IMR-90 (cell line): ENCODE results near the gene NAGK. TPM values are rescaled to one million over a fixed set of nuclear protein-coding genes. Genes with fewer than 3 reads are reported as not detected.
A peak's percentile ranks its signal among the peaks of the same experiment; 100 is the strongest.
"Not testable (repeated sequence)": the region's sequence is repeated elsewhere in the genome, so short reads cannot be mapped to it uniquely, and the experiment has no call there.

Experiments used
- ATAC-seq: fragments of 200-7000 bp; cut with Tn5 transposase; 2 replicates; pipeline ENCODE4 v1.9.1; 2020; ENCODE audit warnings: low read depth, mild to moderate bottlenecking, moderate library complexity
- BruUV-seq: library from RNA; stranded (reverse); fragments of 400-500 nt; replicated peaks from 2 replicates; lab custom pipeline; 2021; lab: Mats Ljungman, UMichigan
- CTCF ChIA-PET: fragments of 300-600 bp; formaldehyde crosslinking; extraction: SDS; loops from one replicate; lab custom pipeline; 2021; ENCODE audit warnings: antibody characterized with exemption; lab: Yijun Ruan, JAX
- POLR2A ChIA-PET: fragments of 300-600 bp; sonication (Branson Sonifier 250); formaldehyde crosslinking; loops from one replicate; lab custom pipeline; 2022; ENCODE audit warnings: antibody characterized with exemption; ENCODE audit not compliant: unreplicated experiment; lab: Charles Lee
- DNase-seq: peaks from one replicate; pipeline ENCODE4 v3.0.0; 2013
- H2AFZ ChIP-seq: replicated peaks from 2 replicates; pipeline ENCODE3; 2013; ENCODE audit warnings: low read length, mild to moderate bottlenecking; ENCODE audit not compliant: poor library complexity
- H2AK5ac ChIP-seq: 2 replicates; pipeline ENCODE4 v1.6.1; 2013; ENCODE audit warnings: low read depth, low read length, inconsistent platforms
- H2AK9ac ChIP-seq: replicated peaks from 2 replicates; pipeline ENCODE3; 2013; ENCODE audit warnings: mild to moderate bottlenecking, low read depth, low read length, moderate library complexity; ENCODE audit not compliant: poor library complexity
- H2BK120ac ChIP-seq: 2 replicates; pipeline ENCODE4 v1.6.1; 2013; ENCODE audit warnings: low read depth, low read length, inconsistent platforms
- H2BK15ac ChIP-seq: 3 replicates; pipeline ENCODE4 v1.6.1; 2013; ENCODE audit warnings: low read depth, low read length, inconsistent platforms
- H2BK20ac ChIP-seq: 2 replicates; pipeline ENCODE4 v1.6.1; 2013; ENCODE audit warnings: low read depth, mild to moderate bottlenecking, inconsistent platforms, low read length, moderate library complexity
- H2BK5ac ChIP-seq: 2 replicates; pipeline ENCODE4 v1.6.1; 2013; ENCODE audit warnings: mild to moderate bottlenecking, low read depth, low read length, inconsistent platforms; ENCODE audit not compliant: poor library complexity, severe bottlenecking
- H3K14ac ChIP-seq: replicated peaks from 2 replicates; pipeline ENCODE4 v1.6.1; 2013; ENCODE audit warnings: low read depth, low read length, inconsistent platforms
- H3K18ac ChIP-seq: 2 replicates; pipeline ENCODE4 v1.6.1; 2013; ENCODE audit warnings: low read depth, low read length, control low read depth
- H3K23ac ChIP-seq: 2 replicates; pipeline ENCODE4 v1.6.1; 2013; ENCODE audit warnings: low read depth, low read length, inconsistent platforms
- H3K27ac ChIP-seq: 2 replicates; pipeline ENCODE4 v1.5.1; 2013; ENCODE audit warnings: mild to moderate bottlenecking, control low read depth, low read length; ENCODE audit not compliant: insufficient read depth
- H3K27me3 ChIP-seq: 2 replicates; pipeline ENCODE4 v1.6.1; 2013; ENCODE audit warnings: low read length; ENCODE audit not compliant: control insufficient read depth, insufficient read depth
- H3K36me3 ChIP-seq: 2 replicates; pipeline ENCODE4 v1.6.1; 2013; ENCODE audit warnings: low read length, mixed read lengths; ENCODE audit not compliant: control insufficient read depth, insufficient read depth
- H3K4ac ChIP-seq: 2 replicates; pipeline ENCODE4 v1.6.1; 2013; ENCODE audit warnings: low read depth, low read length, inconsistent platforms
- H3K4me1 ChIP-seq: 2 replicates; pipeline ENCODE4 v1.6.1; 2013; ENCODE audit warnings: low read length, mixed read lengths; ENCODE audit not compliant: control insufficient read depth, insufficient read depth
- H3K4me2 ChIP-seq: 2 replicates; pipeline ENCODE4 v1.6.1; 2013; ENCODE audit warnings: low read depth, mild to moderate bottlenecking, control low read depth, low read length, moderate library complexity
- H3K4me3 ChIP-seq: 2 replicates; pipeline ENCODE4 v1.5.1; 2013; ENCODE audit warnings: low read depth, mild to moderate bottlenecking, control low read depth, low read length, moderate library complexity; ENCODE audit not compliant: insufficient read depth
- H3K56ac ChIP-seq: 2 replicates; pipeline ENCODE4 v1.6.1; 2013; ENCODE audit warnings: low read length, inconsistent platforms; ENCODE audit not compliant: insufficient read depth; ENCODE audit errors: extremely low read depth
- H3K79me1 ChIP-seq, 2 experiments: 2 replicates each; pipeline ENCODE4 v1.6.1; 2013; ENCODE audit warnings: low read length in 2 of 2, inconsistent platforms in 1 of 2, low read depth in 1 of 2
- H3K9ac ChIP-seq: 2 replicates; pipeline ENCODE4 v1.6.1; 2013; ENCODE audit warnings: low read depth, low read length, control low read depth
- H3K9me1 ChIP-seq: 2 replicates; pipeline ENCODE4 v1.6.1; 2013; ENCODE audit warnings: low read length, inconsistent platforms; ENCODE audit not compliant: insufficient read depth
- H3K9me3 ChIP-seq: 2 replicates; pipeline ENCODE4 v1.6.1; 2013; ENCODE audit warnings: low read length; ENCODE audit not compliant: control insufficient read depth, insufficient read depth
- H4K20me1 ChIP-seq: 2 replicates; pipeline ENCODE4 v1.6.1; 2013; ENCODE audit warnings: low read length, inconsistent platforms; ENCODE audit not compliant: insufficient read depth
- H4K5ac ChIP-seq: 2 replicates; pipeline ENCODE4 v1.6.1; 2013; ENCODE audit warnings: mild to moderate bottlenecking, low read depth, low read length, control low read depth
- H4K8ac ChIP-seq, 2 experiments: 2 replicates each; pipeline ENCODE4 v1.6.1; 2013; ENCODE audit warnings: low read depth in 2 of 2, low read length in 2 of 2, control low read depth in 1 of 2, inconsistent platforms in 1 of 2
- H4K91ac ChIP-seq: 2 replicates; pipeline ENCODE4 v1.6.1; 2013; ENCODE audit warnings: low read depth, low read length, inconsistent platforms; ENCODE audit not compliant: insufficient read depth
- WGBS, 2 experiments: methylation state at CpG; one replicate each; pipeline versions ENCODE4 v1.1.5 to v1.1.7; 2013; ENCODE audit warnings: missing lambda C conversion rate in 2 of 2; ENCODE audit not compliant: insufficient read length in 1 of 2; ENCODE audit errors: extremely low coverage in 2 of 2; 5-methylcytosine and 5-hydroxymethylcytosine counted together
- dilution Hi-C: fragments of 300-500 bp; cut with HindIII; formaldehyde crosslinking; loops from one replicate; pipeline ENCODE4 v1.14.3; 2018; ENCODE audit warnings: low sequenced_read_pairs; ENCODE audit not compliant: unreplicated experiment
- in situ Hi-C: fragments of 300-500 bp; cut with MboI; formaldehyde crosslinking; loops from 3 replicates; pipeline ENCODE4 v1.14.3; 2019; ENCODE audit warnings: low sequenced_read_pairs, inconsistent platforms, mixed read lengths
- intact Hi-C: fragments of 100-400 bp; cut with micrococcal nuclease; formaldehyde crosslinking; loops from 2 replicates; pipeline ENCODE4 v1.10.0; 2022
- polyA plus RNA-seq, 3 experiments: library from polyadenylated mRNA; depleted of rRNA; stranded (reverse); fragments of >200 nt; gene quantifications; 2 replicates each; pipeline ENCODE4 v1.2.3, GENCODE V29; 2012; ENCODE audit warnings: low replicate concordance in 1 of 3
- total RNA-seq: library from RNA; depleted of rRNA; stranded (reverse); fragments of >200 nt; gene quantifications from 2 replicates; pipeline ENCODE4 v1.2.3, GENCODE V29; 2012

NAGK gene
- total and polyA plus RNA-seq, 2 of the 4 experiments (the other 2 are of a cell fraction): 60.4 to 146 TPM

- H2AK5ac ChIP-seq, dilution Hi-C loops, intact Hi-C loops, H2BK15ac ChIP-seq, H3K4ac ChIP-seq, H2AFZ ChIP-seq, H3K4me2 ChIP-seq, H4K8ac ChIP-seq, H3K14ac ChIP-seq, in situ Hi-C loops, H3K18ac ChIP-seq, H2BK120ac ChIP-seq, H3K9ac ChIP-seq, H3K79me1 ChIP-seq, CTCF ChIA-PET, POLR2A ChIA-PET, H3K4me1 ChIP-seq, H2BK20ac ChIP-seq, H3K4me3 ChIP-seq, H3K56ac ChIP-seq, H4K20me1 ChIP-seq, H2BK5ac ChIP-seq, H4K5ac ChIP-seq, BruUV-seq, H2AK9ac ChIP-seq, H3K9me3 ChIP-seq, H3K23ac ChIP-seq, DNase-seq, H3K9me1 ChIP-seq, H3K27me3 ChIP-seq, H4K91ac ChIP-seq, H3K27ac ChIP-seq: not testable (repeated sequence)
- no CpG with 5 or more reads among the region's 3 CpGs for WGBS, 2 experiments
- H3K36me3 ChIP-seq: peaks cover 12% of the 10 kb centered on the region
- peak; percentile 45 for ATAC-seq
These were observed 14.8 kb downstream of the NAGK start for GRCh38 chr2:71083297-71083696.

DNA sequence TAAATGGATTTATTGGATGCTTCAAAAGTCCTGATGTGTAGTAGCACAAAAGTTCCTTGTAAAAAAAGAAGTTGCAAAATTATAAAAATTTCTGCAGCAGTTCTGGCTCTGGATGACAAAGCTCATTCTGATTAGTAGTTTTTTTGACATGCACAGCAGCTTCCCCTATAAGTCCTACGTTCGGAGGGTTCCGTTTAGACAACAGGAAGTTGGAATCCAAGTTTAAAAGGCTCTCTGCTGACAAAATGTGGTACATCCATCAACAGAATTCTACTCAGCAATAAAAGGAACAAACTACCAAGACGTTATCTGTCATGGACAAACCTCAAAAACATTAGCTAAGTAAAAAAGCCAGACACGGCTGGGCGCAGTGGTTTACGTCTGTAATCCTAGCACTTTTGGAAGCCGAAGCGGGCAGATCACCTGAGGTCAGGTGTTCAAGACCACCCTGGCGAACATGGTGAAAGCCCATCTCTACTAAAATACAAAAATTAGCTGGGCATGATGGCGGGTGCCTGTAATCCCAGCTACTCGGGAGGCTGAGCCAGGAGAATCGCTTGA is 15.4 kb downstream of the NAGK start:
- CTCF ChIA-PET, H2BK20ac ChIP-seq, H3K27me3 ChIP-seq, H2AFZ ChIP-seq, BruUV-seq, H4K5ac ChIP-seq, H2BK15ac ChIP-seq, H3K23ac ChIP-seq, H3K27ac ChIP-seq, H2BK120ac ChIP-seq, H2AK9ac ChIP-seq, intact Hi-C loops, in situ Hi-C loops, dilution Hi-C loops, POLR2A ChIA-PET, H3K9ac ChIP-seq, H3K36me3 ChIP-seq, DNase-seq, H3K4me1 ChIP-seq, H4K20me1 ChIP-seq, H4K8ac ChIP-seq, H3K4ac ChIP-seq, H3K9me1 ChIP-seq, H3K4me3 ChIP-seq, H2BK5ac ChIP-seq, H3K79me1 ChIP-seq, H4K91ac ChIP-seq, H2AK5ac ChIP-seq, H3K18ac ChIP-seq, H3K9me3 ChIP-seq, H3K14ac ChIP-seq, H3K56ac ChIP-seq: not testable (repeated sequence)
- H3K4me2 ChIP-seq: 0 out of 2 replicates have a peak overlapping the region, but pooled peaks have one; percentile 22
- ATAC-seq: peak; percentile 22; the same call in 1 of the 2 replicates
- WGBS, 2 experiments: 97% methylated on average over 5 of the region's 13 CpGs; no CpG with 5 or more reads in 1 of the 2 experiments
